Ishikawa (cell line): ENCODE results near the gene TRIB2.
A peak's percentile ranks its signal among the peaks of the same experiment; 100 is the strongest.

Experiments used
- CEBPB ChIP-seq: IDR thresholded peaks from 2 replicates; pipeline ENCODE4 v1.6.1; 2012
- CREB1 ChIP-seq: IDR thresholded peaks from 2 replicates; pipeline ENCODE4 v1.6.1; 2012; ENCODE audit warnings: low read depth
- EGR1 ChIP-seq: IDR thresholded peaks from 2 replicates; pipeline ENCODE4 v1.6.1; 2012
- EP300 ChIP-seq: IDR thresholded peaks from 2 replicates; pipeline ENCODE4 v1.6.1; 2012; ENCODE audit warnings: borderline replicate concordance
- FOXM1 ChIP-seq: IDR thresholded peaks from 2 replicates; pipeline ENCODE4 v1.6.1; 2012; ENCODE audit warnings: low read depth, borderline replicate concordance
- NFIC ChIP-seq: IDR thresholded peaks from 2 replicates; pipeline ENCODE4 v1.6.1; 2012
- RAD21 ChIP-seq: IDR thresholded peaks from 2 replicates; pipeline ENCODE4 v1.6.1; 2012; ENCODE audit warnings: low read depth
- TAF1 ChIP-seq: IDR thresholded peaks from 2 replicates; pipeline ENCODE4 v1.6.1; 2012; ENCODE audit warnings: low read depth, mild to moderate bottlenecking
- TCF12 ChIP-seq: IDR thresholded peaks from 2 replicates; pipeline ENCODE4 v1.6.1; 2012; ENCODE audit warnings: low read depth
- TEAD4 ChIP-seq: IDR thresholded peaks from 2 replicates; pipeline ENCODE4 v1.6.1; 2012
- YY1 ChIP-seq: IDR thresholded peaks from 2 replicates; pipeline ENCODE4 v1.6.1; 2012; ENCODE audit warnings: low read depth
- ZBTB7A ChIP-seq: IDR thresholded peaks from 2 replicates; pipeline ENCODE4 v1.6.1; 2012; ENCODE audit warnings: low read depth
- TF ChIP-seq, protein P1 (sequence below): IDR thresholded peaks from 2 replicates; pipeline ENCODE4 v1.6.1; 2012; ENCODE audit warnings: low read depth, mild to moderate bottlenecking
- TF ChIP-seq, protein P2 (sequence below): IDR thresholded peaks from 2 replicates; pipeline ENCODE4 v1.6.1; 2012
- TF ChIP-seq, protein P3 (sequence below): IDR thresholded peaks from 2 replicates; pipeline ENCODE4 v1.6.1; 2012

Gene TRIB2

DNA sequence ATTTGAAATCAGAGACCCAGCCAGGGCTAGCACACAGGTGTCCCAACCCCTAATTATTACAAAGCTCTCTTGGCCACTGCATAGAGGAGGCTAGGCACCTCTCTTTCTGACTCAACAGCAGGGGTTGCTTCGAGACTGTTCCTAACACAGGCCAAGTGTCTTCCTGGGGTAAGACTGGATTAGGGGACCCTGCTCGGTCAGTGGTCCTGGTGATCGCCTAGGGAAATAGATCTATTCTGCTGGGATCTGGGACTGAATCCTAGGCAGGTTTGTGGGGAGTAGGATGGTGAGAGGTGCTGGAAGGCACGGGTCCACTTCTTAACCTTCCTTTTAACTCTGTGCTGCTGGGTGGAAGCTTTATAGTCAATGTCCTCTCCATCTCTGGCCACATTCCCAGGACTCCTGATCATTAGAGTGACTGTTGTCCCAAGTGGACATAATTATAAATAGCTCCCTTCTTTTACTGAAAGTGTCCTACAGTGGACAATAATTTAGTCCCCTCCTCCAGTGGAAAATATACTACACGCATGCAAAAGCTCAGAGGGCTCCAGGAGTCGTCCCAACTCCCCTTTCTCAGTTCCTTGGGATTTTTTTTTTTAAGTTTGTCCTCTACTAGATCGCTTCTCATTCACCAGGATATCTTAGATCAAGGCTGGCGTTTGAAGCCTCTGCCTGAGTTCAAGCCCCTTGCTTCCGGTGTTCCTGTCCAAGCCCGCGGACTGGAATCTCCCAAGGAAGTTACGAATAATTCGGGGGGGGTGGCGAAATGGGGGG is 1.3 kb upstream of the TRIB2 start:
- TF ChIP-seq TAF1 (no peak), RAD21 (no peak), FOXM1 (no peak), EP300 (no peak), EGR1 (no peak), TCF12 (no peak), ZBTB7A (no peak), NFIC (no peak), CEBPB (no peak), CREB1 (no peak)
- TF ChIP-seq, protein P1, sequence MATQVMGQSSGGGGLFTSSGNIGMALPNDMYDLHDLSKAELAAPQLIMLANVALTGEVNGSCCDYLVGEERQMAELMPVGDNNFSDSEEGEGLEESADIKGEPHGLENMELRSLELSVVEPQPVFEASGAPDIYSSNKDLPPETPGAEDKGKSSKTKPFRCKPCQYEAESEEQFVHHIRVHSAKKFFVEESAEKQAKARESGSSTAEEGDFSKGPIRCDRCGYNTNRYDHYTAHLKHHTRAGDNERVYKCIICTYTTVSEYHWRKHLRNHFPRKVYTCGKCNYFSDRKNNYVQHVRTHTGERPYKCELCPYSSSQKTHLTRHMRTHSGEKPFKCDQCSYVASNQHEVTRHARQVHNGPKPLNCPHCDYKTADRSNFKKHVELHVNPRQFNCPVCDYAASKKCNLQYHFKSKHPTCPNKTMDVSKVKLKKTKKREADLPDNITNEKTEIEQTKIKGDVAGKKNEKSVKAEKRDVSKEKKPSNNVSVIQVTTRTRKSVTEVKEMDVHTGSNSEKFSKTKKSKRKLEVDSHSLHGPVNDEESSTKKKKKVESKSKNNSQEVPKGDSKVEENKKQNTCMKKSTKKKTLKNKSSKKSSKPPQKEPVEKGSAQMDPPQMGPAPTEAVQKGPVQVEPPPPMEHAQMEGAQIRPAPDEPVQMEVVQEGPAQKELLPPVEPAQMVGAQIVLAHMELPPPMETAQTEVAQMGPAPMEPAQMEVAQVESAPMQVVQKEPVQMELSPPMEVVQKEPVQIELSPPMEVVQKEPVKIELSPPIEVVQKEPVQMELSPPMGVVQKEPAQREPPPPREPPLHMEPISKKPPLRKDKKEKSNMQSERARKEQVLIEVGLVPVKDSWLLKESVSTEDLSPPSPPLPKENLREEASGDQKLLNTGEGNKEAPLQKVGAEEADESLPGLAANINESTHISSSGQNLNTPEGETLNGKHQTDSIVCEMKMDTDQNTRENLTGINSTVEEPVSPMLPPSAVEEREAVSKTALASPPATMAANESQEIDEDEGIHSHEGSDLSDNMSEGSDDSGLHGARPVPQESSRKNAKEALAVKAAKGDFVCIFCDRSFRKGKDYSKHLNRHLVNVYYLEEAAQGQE: no peak
- TF ChIP-seq, protein P2, sequence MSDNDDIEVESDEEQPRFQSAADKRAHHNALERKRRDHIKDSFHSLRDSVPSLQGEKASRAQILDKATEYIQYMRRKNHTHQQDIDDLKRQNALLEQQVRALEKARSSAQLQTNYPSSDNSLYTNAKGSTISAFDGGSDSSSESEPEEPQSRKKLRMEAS: no peak
- TF ChIP-seq, protein P3, sequence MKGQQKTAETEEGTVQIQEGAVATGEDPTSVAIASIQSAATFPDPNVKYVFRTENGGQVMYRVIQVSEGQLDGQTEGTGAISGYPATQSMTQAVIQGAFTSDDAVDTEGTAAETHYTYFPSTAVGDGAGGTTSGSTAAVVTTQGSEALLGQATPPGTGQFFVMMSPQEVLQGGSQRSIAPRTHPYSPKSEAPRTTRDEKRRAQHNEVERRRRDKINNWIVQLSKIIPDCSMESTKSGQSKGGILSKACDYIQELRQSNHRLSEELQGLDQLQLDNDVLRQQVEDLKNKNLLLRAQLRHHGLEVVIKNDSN: no peak

DNA sequence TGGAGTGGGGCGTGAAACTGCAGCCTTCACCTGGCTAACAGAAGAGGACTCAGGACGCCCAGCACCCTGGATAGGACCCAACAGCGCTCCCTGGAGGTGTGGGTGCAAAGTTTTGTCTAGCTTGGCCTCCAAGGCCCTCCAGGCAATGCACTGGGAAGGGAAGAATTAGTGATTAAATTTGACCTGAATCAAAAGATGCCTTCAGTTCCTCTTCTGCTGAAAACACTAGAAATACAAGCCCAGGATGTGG is 779 bp upstream of the TRIB2 start:
- TF ChIP-seq RAD21 (peak; percentile 45), TAF1 (no peak)

DNA sequence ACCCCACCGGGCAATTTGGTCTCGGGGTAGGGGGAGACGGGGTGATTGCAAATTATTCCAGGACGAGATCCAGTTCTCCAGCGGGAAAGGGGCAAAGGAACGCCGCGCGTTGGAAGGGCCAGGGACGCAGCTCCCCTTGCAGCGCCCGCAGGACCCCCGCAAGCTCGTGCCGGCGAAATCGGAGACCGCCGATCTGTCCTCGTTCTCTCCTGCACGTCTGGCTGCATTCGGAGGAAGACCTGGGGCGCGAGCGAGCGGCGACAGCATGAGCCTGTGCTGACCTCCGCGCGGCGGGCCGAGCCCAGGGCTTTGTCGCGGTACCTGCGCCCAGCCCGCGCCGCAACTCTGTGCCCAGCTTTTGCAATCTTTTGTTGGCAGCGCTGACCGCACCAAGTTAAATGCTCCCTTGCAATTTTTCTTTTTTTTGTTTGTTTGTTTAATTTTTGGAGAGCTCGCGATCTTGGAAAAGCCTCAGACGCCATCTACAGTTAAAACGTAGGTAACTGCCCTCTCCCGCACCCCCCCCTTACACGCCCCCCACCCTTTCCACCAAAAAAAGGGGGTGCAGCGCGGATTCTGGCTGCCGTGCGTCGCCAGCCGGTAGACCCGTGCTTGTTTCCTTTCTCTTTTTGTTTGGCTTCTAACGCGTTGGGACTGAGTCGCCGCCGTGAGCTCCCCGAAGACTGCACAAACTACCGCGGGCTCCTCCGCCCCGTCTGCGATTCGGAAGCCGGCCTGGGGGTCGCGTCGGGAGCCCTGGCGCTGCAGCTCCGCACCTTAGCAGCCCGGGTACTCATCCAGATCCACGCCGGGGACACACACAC is 667 bp downstream of the TRIB2 start:
- TF ChIP-seq EP300: no peak
- TF ChIP-seq CREB1: 0 out of 2 replicates have a peak, but pooled peaks have one; percentile 12
- TF ChIP-seq RAD21: peak; percentile 31
- TF ChIP-seq, protein P3: no peak
- no peak for TF ChIP-seq TEAD4
- no peak for TF ChIP-seq FOXM1
- TF ChIP-seq TAF1: no peak
- TF ChIP-seq, protein P2: no peak
- TF ChIP-seq YY1: no peak
- TF ChIP-seq, protein P1: no peak
- TF ChIP-seq EGR1: no peak
- TF ChIP-seq NFIC: no peak
- peak; percentile 48; the same call in 1 of the 2 replicates for TF ChIP-seq ZBTB7A
- no peak for TF ChIP-seq CEBPB
- TF ChIP-seq TCF12: no peak

DNA sequence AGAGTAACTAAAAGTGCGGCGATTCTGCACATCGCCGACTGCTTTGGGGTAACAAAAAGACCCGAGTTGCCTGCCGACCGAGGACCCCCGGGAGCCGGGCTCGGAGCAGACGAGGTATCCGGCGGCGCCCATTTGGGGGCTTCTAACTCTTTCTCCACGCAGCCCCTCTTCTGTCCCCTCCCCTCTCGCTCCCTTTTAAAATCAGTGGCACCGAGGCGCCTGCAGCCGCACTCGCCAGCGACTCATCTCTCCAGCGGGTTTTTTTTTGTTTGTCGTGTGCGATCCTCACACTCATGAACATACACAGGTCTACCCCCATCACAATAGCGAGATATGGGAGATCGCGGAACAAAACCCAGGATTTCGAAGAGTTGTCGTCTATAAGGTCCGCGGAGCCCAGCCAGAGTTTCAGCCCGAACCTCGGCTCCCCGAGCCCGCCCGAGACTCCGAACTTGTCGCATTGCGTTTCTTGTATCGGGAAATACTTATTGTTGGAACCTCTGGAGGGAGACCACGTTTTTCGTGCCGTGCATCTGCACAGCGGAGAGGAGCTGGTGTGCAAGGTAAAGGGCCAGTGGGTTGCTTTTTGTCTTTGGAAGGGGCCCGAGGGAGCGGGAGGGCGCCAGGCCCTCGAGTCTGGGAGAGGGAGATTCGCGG is 1.4 kb downstream of the TRIB2 start:
- TF ChIP-seq, protein P3: no peak
- TF ChIP-seq EP300: no peak

DNA sequence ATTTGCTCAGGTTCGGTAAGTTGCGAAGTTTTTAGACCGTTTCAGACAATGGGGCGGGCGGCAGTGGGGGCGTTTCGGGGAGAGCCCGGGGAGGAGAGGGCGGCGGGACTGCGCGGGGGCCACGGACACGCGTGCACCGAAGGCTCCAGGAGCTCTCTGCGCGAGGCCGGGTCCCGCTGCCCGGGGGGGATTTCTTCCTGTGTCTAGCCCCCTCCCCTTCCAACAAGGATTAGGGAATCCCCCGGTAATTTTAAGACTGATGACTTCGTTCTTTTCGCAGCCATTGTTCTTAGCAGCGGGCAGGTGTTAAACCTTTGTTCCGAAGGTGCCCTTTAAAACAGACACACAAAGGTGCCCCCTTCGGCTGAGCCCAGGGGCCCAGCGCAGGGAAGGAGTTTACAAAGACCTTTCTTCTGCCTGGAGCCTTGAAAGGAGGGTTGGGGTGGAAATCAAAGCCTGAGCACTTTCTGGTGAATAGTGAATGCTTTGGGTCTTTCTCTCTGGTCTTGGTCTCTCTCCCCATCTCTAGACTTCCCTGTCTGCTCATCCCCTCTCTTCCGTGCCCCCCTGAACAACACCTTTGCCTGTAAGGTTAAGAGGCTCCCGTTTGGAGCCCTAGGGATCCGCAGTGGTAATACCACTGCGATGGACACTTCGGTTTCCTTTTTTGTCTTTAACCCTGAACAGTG is 2.1 kb downstream of the TRIB2 start:
- TF ChIP-seq YY1: no peak
- TF ChIP-seq, protein P3: no peak
- no peak for TF ChIP-seq TAF1
- TF ChIP-seq, protein P2: no peak
- TF ChIP-seq RAD21: no peak
